Neural crest cell (in vitro differentiated cells): ENCODE results near the gene SMAD6. TPM values are rescaled to one million over a fixed set of nuclear protein-coding genes. Genes with fewer than 3 reads are reported as not detected.

ENCODE experiments used
- DNase-seq: peaks from one replicate; pipeline ENCODE4 v3.0.0; 2021; ENCODE audit warnings: low read depth, mixed read lengths, low spot score
- H3K27ac Mint-ChIP-seq: one replicate; pipeline ENCODE4 v1.8.0; 2021; ENCODE audit warnings: mild to moderate bottlenecking, mixed read lengths; ENCODE audit not compliant: unreplicated experiment
- H3K27me3 Mint-ChIP-seq: 2 replicates; pipeline ENCODE4 v1.8.0; 2021; ENCODE audit warnings: low read depth, mild to moderate bottlenecking, mixed read lengths
- H3K36me3 Mint-ChIP-seq: 2 replicates; pipeline ENCODE4 v1.8.0; 2021; ENCODE audit warnings: low read depth, mild to moderate bottlenecking, mixed read lengths
- H3K4me1 Mint-ChIP-seq: 2 replicates; pipeline ENCODE4 v1.8.0; 2021; ENCODE audit warnings: mixed read lengths
- H3K4me3 Mint-ChIP-seq: one replicate; pipeline ENCODE4 v1.8.0; 2021; ENCODE audit warnings: mild to moderate bottlenecking, mixed read lengths
- H3K9me3 Mint-ChIP-seq: 2 replicates; pipeline ENCODE4 v1.8.0; 2021; ENCODE audit warnings: mixed read lengths
- total RNA-seq: library from RNA; stranded (reverse); gene quantifications from 2 replicates; pipeline ENCODE4 v1.2.1, GENCODE V29; 2021
- TF ChIP-seq, protein P1 (sequence below): fragments of 200-600 bp; sonication (generic); conservative IDR thresholded peaks from 2 replicates; pipeline ENCODE4 v1.5.0; 2021; ENCODE audit warnings: antibody characterized with exemption, mild to moderate bottlenecking

Gene SMAD6
- total RNA-seq, 1 donor from 2014 or later, result 4.7 TPM

DNA sequence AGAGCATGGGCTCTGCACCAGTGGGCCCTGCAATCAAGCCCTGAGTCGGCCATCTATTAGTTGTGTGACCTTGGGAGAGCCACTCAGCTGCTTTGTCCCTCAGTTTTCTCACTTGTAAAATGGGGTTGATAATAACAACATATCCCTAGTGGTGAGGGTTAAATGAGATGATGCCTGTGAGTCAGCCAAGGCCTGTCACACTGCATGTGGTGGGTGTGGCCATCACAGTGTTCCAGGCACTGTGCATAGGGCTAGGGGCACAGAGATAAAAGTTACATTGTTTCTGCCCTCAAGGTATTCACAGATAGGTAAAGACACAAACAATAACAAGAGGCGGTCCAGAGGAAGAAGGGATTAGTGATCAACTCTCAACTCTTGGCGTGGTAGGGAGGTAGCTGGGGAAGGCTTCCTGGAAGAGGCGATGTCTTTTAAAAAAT lies 19.5 kb downstream of the SMAD6 start:
- Mint-ChIP-seq H3K27me3 (no peaks in the 10 kb centered on the region), H3K9me3 (no peaks in the 10 kb centered on the region), H3K4me3 (no peak overlapping the region), H3K36me3 (peaks cover 3% of the 10 kb centered on the region), H3K4me1 (no peaks in the 10 kb centered on the region), H3K27ac (no peak overlapping the region)
- no peak for DNase-seq
- TF ChIP-seq, protein P1, sequence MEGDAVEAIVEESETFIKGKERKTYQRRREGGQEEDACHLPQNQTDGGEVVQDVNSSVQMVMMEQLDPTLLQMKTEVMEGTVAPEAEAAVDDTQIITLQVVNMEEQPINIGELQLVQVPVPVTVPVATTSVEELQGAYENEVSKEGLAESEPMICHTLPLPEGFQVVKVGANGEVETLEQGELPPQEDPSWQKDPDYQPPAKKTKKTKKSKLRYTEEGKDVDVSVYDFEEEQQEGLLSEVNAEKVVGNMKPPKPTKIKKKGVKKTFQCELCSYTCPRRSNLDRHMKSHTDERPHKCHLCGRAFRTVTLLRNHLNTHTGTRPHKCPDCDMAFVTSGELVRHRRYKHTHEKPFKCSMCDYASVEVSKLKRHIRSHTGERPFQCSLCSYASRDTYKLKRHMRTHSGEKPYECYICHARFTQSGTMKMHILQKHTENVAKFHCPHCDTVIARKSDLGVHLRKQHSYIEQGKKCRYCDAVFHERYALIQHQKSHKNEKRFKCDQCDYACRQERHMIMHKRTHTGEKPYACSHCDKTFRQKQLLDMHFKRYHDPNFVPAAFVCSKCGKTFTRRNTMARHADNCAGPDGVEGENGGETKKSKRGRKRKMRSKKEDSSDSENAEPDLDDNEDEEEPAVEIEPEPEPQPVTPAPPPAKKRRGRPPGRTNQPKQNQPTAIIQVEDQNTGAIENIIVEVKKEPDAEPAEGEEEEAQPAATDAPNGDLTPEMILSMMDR, result no peak

DNA sequence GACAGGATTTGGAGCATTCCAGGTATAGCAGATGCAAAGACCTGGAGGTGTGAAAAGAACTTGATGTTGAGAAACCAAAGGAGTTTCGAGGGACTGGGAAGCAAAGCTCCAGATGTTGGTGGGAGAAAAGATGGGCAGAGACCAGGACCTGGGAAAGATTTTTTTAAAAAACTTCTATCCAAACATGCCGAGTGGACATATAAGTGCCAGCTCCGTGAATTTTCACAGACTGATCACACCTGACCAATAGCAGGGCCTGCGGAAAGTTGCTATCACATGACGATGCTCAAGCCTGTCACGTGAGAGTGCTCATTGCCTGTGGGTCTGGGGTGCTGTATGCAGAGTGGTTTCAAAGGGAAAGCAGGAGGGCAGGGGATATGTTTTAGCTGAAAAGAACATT lies 19.9 kb downstream of the SMAD6 start:
- DNase-seq, result no peak
- Mint-ChIP-seq H3K4me3 (no peak overlapping the region), H3K27me3 (no peaks in the 10 kb centered on the region), H3K4me1 (no peaks in the 10 kb centered on the region), H3K9me3 (no peaks in the 10 kb centered on the region), H3K27ac (no peak overlapping the region), H3K36me3 (peaks cover 3% of the 10 kb centered on the region)
- TF ChIP-seq, protein P1, result no peak

DNA sequence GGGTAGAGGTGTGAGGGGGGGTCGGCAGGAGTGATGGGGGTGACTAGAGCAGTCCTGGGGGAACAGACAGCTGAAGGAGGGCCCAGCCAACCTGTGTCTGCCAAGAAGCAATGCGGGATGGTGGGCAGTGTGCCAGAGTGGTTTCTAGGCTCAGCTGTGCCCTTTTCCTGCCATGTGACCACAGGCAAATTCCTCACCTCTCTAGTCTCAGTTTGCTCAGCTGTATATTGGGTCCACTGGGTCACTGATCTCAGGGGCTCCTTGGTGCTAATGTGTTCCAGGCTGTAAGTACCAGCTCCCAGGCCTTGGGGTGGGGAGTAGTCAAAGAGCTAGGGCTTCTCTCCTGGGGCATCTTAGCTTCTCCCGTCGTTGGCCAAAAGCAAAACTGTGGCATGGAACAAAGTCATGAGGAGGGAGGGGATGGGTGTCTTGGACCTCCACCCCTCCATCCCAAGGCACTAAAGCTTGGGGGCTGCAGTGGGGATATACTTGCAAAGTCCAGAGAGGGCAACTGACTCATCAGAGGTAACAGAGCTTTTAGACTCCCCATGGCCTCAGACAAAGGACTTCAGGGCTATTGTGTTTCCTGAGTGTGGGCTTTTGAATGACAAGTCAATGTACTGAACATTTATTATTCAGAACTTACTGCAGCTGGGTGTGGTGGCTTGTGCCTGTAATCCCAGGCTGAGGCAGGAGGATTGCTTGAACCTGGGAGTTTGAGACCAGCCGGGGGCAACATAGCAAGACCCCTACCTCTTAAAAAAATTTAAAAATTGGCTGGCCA lies 20.9 kb downstream of the SMAD6 start:
- no peak overlapping the region for H3K27ac Mint-ChIP-seq
- no peak overlapping the region for H3K4me3 Mint-ChIP-seq
- H3K27me3 Mint-ChIP-seq, result no peaks in the 10 kb centered on the region
- peaks cover 3% of the 10 kb centered on the region for H3K36me3 Mint-ChIP-seq
- H3K9me3 Mint-ChIP-seq, result no peaks in the 10 kb centered on the region
- no peak for DNase-seq
- TF ChIP-seq, protein P1, result no peak
- no peaks in the 10 kb centered on the region for H3K4me1 Mint-ChIP-seq

DNA sequence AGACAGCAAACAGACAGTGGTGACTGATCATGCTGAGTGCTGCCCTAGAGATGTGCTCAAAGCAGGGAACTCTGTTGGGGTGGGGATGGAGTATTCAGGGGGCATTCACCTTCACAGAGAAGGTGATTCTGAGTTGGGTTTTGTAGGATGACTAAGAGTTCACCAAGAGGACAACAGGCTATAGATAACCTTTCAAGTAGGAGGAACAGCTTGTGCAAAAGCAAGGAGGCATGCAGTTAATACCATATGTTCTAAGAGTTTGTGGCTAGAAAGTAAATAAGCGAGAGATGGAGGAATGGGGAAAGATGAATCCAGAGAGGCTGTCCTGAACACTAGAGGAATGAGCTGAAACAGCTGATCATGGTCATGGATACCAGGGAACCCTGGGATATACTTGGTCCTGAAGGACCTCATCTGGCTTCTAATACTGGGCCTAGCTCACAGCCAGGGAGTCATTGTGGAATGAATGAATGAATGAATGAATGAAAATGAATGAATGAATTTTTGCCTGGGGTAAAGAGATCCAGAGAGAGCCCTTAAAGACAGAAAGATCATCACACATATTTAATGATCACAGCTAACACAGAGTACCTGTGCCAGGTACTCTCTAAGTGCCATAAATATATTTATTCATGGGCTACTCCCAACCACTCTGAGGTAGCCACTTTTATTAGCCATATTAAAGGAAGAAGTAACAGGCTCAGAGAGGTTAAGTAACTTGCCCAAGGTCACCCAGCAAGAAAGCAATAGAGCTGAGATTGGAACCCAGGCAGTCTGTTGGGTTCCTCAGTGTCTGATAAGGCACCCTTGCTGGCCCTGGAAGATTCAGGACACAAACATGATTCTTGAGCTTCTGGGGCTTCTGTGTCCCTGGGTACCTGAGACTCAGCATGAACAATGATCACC lies 22.0 kb downstream of the SMAD6 start:
- TF ChIP-seq, protein P1, result no peak
- H3K4me1 Mint-ChIP-seq, result peaks cover 6% of the 10 kb centered on the region
- peak overlapping the region; percentile 19 for H3K27ac Mint-ChIP-seq
- H3K9me3 Mint-ChIP-seq, result no peaks in the 10 kb centered on the region
- H3K27me3 Mint-ChIP-seq, result no peaks in the 10 kb centered on the region
- H3K36me3 Mint-ChIP-seq, result peaks cover 3% of the 10 kb centered on the region
- DNase-seq, result no peak
- no peak overlapping the region for H3K4me3 Mint-ChIP-seq

DNA sequence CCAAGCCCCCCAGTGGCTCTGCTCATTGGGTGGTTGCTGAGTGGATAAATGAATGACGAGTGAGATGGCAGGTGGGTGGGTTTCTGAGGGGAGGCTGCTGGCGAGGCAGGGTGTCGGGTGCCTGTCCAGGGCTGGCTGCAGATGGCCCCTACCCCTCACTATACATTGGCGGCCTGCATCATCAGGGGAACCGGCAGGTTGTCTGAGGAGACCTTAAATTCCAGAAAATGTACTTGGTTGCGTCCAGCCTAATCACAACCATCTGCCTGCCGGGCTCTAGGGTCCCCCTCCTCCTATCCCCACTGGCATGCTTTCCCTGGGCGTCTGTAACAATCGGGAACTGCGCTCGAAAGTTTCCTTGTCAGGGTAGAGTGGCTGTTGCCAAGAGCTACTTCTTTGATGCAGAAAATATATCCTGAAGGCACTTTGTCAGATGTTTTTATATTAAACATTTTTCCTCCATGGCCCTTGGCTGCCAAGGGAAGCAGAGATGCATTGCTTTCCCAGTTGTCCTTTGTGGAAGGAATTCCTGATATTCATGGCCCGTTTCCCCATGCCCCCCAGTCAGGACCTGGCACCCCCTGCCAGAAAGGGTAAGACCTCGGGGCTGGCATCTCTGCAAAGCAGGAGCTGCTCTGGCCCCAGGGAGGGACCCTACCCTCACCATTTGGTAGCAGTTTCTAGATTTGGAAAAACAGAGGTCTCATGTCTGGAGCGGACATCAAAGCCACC lies 22.9 kb downstream of the SMAD6 start:
- peaks cover 14% of the 10 kb centered on the region for H3K4me1 Mint-ChIP-seq
- peaks cover 3% of the 10 kb centered on the region for H3K36me3 Mint-ChIP-seq
- TF ChIP-seq, protein P1, result no peak
- peak overlapping the region; percentile 19 for H3K27ac Mint-ChIP-seq
- H3K4me3 Mint-ChIP-seq, result no peak overlapping the region
- DNase-seq, result no peak
- no peaks in the 10 kb centered on the region for H3K27me3 Mint-ChIP-seq
- no peaks in the 10 kb centered on the region for H3K9me3 Mint-ChIP-seq
